Stimulated activated CD8-positive, alpha-beta memory T cell treated with anti-CD3 and anti-CD28 coated beads, Interleukin-4, amount 100 ng/mL, for 48 hours (primary cell): ENCODE measurements around the gene SCUBE1.

Experiments used
- DNase-seq: peaks from one replicate; pipeline ENCODE4 v3.0.0-alpha.2; 2020

The SCUBE1 gene

DNA sequence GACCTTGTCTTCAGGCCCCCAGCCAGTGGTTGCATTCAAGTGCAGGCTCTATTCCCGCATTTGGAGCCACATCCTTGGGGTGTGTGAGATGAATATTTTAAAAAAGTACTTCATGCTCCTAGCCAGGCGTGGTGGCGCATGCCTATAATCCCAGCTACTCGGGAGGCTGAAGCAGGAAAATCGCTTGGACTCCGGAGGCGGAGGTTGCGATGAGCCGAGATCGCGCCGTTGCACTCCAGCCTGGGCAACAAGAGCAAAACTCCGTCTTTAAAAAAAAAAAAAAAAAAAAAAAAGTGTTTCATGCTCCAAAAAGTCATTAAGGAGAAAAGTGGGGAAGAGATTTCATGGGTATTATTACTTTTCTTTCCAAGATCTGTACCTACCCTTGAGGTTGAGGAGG lies 18.0 kb downstream of the SCUBE1 start:
- no peak for DNase-seq

DNA sequence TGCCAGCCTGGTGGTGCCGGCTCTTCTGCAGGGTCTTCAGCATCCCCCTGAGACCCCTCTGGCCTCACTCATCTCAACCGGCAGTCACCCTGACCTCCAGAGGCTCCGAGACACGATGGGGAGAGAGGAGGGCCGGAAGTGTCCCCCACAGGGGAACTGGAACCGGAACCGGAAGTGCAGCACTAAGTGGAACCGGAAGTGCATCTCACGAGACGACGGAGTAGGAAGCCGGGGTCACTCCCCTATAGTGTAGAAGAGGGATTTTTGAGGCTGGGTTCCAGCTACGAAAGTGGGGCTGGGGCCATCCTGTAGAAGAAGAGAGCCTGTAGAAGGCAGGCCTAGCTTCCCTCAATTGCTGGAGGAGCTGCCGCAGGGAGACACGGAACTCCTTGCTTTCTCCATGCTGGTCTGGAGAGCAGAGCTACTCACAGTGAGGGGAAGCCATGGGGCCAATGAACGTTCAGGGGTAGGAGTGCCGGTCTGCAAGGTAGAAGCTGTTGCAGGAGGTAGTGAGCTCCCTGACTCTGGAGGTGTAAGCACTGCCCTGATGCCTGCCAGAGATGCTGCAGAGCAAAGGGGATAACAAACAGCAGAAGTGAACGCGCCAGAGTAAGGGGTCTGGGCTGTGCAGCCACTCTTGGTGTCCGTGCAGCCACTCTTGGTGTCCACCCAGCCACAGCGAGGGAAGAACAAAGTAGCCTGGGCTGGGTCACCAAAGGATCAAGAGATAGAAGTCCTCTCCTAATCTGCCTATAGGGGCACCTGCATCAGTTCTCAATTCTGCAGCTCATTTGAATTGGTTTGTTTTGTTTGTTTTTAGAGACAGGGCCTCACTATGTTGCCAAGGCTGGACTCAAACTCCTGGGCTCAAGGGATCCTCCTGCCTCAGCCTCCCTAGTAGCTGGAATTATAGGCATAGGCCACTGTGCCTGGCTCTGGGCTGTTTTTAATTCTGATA lies 21.9 kb downstream of the SCUBE1 start:
- DNase-seq = no peak

DNA sequence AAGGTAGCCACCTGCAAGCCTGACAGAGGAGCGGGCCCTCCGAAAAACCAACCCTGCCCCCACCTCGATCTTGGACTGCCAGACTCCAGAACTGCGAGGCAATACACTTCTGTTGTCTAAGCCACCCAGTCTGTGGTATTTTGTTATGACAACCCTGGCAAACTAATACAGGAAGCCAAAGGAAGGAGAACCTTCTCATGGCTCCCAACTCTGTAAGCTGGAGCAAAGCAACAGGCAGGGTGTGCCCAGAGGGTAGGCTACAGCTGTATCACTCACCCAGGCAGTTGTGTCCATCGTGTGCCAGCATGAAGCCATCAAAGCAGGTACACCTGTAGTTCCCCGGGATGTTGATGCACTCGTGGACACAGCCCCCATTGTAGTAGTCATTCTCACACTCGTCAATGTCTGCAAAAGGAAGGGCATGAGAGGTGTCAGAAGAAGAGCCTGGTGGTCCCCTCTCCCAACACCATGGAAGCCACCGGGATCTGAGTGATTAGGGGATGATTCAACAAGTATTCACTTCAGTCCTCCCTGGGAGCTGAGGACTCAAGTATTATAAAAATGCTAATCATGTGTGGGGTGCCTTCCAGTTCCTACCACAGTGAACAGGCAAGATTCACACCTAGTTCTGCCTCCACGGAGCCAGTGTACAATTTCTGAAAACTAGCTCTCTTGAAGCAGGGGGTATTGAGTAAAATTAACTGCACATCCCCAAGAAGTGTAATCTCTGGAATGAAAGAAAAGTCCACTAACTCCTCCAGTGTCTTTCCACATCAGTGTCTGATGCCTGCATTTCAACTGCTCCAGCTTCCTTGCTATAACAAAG lies 23.3 kb downstream of the SCUBE1 start:
- DNase-seq = no peak

DNA sequence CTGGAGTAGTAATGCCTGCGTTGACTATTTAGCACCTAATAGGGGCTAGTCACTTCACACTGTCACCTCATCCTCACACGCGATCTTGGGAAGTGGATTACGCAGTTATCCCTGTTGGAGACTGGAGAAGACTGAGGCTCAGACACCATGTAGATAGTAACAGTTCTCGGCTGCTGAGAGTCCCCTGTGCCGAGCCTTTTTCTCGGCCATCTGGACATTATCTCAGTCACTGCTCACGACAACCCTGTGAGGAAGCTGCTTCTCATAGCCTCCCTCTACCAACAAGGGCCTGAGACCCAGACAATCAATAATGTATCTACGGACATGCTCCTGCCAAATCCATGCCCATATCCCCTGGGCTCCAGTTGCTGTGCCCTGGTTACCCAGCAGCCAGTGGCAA lies 25.9 kb downstream of the SCUBE1 start:
- no peak for DNase-seq

DNA sequence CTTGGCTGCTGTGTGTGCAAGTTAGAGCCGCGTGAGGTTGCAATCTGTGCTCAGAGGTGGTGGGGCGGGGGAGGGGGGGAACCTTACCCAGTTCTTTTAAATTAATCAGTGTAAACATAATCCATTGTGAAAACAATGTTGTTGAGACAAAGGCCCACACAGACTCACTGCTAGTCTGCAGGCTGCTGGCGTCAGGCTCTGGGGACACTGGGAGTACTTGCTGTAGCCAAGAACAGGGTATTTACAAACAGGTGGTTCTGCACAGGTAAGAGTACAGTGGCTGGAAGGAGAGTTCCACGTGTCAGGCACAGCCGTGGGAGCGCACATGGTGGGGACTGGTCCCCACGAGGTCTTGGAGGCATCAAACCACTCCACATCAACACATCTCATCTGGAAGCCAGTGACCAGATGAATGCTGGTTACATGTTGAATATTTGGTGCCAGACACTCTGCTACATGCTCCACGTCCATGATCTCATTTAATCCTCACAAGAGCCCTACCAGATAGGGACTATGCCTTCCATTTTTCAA lies 27.4 kb downstream of the SCUBE1 start:
- no peak for DNase-seq

- DNase-seq = no peak
Measured at GRCh38 chr22:43314611-43315010, 28.6 kb downstream of the SCUBE1 start.

DNA sequence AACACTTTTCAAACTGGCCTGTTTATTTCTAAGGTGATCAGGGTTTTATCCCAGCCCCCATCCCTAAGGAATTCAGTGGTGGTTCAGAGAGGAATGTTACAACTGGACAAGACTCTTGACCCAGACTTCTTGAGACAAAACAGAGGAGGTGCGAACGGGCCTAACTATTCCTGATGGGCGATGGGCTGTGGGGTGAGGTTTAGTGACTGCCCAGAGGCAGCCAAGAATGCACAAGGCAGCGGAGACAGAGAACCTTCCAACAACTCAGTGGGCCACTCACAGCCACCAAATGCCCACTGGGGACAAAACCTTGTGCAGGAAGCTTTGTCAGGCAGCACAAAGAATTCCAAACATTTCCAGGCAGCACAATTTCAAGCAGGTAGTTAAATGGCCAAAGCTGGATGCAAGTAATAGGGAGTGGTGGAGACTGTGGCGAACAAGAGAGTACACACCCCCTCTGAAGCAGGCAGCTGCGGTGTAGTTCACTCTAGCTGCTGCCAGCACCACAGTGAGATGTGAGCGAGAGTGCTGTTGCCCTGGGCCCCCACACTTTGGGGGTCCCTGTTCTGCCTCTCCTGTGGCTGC lies 29.2 kb downstream of the SCUBE1 start:
- DNase-seq = no peak

DNA sequence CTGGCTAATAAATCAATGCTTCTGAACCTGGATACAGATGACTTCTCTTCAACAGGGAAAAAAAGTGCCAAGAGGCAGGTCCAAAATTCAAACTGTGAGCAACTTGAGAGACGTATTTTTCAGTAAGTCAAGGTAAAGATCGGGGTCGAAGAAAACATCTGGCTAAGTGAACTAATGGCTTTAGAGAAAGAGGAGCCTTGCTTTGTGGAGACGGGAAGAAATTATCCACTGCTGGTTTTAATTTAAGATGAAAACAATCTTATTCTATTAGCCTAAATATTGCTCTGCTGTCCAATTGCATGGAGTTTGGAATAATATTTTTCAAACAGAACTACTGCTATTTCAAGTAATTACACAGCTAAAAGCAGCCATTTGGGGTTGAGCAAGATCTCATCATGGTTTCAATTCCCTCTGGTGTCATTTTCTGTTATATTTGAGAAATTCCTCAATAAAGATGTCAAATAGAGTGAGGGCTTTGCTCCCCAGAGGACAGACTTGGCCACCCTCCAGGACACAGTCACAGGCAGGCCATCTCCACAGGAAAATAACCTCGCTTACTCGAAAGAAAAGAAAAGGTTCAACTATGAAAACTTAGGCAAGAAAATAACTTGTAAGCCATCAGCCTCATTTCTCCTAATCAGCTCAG lies 29.8 kb downstream of the SCUBE1 start:
- no peak for DNase-seq

DNA sequence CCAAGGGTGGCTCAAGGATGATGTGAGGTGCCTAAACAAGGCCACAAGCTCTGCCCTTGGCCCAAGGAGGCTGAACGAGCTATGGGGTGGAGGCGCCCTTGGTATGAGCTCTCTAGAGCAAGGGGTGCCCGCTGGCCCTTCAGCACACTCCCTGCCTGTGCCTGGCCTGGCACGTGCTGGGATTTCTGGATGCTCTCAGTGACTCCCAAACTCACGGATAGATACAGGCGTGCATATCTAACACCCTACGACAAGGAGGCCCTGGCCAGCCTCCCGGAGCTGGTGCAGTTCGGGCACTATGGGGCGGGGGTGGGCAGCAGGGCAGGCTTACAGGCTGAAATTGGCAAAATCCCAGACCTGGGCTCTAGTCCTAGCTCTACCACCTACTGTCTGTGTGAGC lies 30.6 kb downstream of the SCUBE1 start:
- DNase-seq = no peak

DNA sequence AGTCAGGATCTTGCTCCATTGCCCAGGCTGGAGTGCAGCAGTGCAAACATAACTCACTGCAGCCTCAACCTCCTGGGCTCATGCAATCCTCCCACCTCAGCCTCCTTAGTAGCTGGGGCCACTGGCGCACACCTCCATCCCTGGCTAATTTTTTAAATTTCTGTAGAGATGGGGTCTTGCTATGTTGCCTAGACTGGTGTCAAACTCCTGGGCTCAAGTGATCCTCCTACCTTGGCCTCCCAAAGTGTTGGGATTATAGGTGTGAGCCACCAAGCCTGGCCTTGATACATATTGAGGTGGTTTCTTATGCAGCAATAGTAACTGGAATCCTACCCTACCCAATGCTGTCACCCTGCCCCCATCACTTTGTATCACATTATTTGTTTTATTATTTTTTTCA lies 32.4 kb downstream of the SCUBE1 start:
- DNase-seq = no peak

DNA sequence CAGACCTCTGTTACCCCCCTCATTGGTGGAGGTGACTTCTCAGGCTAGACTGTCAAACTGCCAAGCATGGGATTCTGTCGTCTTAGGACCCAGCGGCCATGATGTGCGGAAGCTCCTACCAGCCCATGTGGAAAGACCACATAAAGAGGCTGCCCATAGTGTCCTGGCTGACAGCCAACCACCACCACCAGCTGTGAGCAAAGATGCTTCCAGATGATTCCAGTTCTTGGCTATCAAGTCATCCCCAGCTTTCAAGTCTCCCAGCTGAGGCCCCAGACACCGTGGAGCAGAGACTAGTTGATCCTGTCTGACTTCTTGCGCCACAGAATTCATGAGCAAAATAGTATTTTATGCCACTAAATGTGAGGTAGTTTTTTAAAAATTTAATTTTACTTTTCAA lies 32.9 kb downstream of the SCUBE1 start:
- DNase-seq = no peak

DNA sequence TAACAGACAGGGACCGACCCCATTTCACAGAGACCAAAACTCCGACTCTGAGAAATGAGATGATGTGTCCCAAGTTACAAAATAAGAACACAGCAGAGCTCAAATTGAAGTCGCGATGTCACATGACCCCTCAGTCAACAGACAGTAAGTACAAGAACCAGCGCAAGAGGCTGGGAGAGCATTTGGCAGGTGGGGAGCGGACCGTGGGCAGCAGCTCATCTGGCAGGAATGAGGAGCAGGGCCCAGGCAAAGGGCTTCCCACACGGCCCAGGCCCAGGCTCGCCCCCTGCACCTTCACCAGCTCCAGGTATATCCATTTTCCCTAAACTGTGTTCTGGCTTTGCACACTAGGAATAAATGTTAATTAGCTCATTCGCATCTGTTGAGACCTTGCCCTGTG lies 34.3 kb downstream of the SCUBE1 start:
- no peak for DNase-seq

- DNase-seq = no peak
Measured at GRCh38 chr22:43308060-43308830, 34.9 kb downstream of the SCUBE1 start.

GRCh38 chr22:43305806-43306205 lies 37.4 kb downstream of the SCUBE1 start:
- DNase-seq = no peak

DNA sequence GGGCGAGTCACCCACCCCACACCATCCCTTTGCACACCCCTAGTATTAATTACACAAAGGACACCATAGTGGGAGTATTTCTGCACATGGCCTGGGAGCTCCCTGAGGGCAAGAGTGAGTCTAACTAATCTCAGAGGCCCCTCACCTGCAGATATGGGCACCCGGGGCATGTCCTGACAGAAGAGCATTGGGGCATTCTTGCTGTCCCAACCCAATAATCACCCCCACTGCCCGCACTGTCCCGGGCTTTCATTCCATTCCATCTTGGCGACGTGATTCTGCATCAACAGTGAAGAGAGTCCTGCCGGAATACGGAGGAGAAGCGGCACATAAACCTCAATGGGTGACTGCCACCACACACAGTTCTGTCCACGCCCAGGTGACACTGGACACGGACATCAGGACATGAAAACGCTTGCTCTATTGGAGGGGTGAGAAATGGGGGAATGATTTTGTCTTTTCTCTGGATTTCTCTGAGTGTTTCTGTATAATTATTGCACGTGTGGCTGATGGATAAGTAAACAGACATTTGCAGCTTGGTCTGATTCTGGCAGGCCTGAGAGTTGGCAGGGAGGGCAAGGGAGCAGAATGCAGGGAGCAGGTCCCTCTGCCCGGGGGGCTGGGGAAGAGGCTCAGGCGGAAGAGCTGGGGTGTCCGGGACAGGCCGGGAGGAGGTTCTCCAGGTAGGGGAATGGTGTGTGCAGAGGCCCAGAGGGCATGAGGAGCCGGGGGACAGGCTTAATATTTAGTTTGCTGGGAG lies 38.2 kb downstream of the SCUBE1 start:
- no peak for DNase-seq

GRCh38 chr22:43303751-43304150 lies 39.4 kb downstream of the SCUBE1 start:
- no peak for DNase-seq

GRCh38 chr22:43303166-43303565 lies 40.0 kb downstream of the SCUBE1 start:
- DNase-seq = no peak

DNA sequence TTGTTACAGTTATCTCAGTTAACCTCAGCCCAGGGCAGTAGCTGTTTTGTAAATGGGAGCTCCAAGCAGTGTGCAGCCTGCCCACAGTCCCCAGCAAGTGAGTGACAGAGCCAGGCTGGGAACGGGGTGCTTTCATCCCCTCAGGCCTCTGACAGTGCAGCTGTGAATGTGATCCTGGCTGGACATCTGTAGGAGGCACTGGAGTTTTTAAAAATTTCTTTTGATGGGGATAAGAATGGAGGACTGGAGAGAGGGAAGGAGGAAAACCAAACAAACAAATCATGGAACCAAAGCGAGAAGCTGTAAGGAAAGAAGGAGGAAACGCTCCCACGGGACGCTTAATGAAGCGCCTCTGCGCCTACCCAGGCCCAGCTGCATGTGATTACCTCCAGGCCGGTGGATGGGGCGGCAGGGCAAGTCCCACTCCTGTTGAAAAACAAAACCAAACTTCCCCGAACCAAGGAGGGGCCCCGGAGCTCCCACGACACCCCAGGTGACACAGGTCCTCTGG lies 40.6 kb downstream of the SCUBE1 start:
- DNase-seq = no peak

GRCh38 chr22:43301866-43302265 lies 41.3 kb downstream of the SCUBE1 start:
- no peak for DNase-seq

DNA sequence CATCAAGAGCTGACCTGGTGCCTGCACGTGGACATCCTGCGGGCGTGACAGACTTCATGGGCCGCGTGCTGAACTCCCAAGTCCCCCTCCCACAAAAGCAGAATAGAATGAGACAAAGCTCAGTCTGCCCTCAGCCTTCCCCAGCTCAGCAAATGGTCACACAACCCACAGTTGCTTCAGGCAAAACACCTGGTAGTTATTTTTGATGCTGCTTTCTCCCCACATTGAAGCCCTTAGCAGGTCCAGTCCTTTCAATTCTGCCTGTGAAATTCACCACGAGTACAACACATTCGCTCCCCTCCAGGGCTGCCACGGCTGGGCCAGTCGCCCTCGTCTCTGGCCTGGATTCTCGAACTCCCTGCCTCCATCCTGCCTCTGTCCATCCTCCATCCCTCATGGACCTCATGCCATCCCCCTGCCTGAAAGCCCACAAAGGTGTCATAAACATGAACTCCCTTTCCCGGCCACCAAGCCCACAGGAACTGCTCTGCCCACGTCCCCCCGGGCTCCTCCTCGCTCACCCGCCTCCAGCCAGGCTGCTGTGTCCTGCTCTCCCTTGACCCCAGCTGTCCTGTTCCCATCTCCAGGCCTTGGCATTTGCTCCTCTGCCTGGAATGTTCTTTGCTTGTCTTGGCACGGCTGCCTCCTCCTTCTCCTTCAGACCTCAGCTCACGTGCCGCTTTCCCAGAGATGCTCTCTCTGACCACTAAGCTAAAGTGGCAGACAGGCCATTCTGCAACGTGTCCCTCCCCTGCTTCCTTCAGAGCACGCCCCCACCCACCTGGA lies 42.1 kb downstream of the SCUBE1 start:
- DNase-seq = no peak
